Superior temporal gyrus (tissue), 1 donor: ENCODE measurements around the gene CIDEA.

Source experiments
- DNase-seq: peaks from one replicate; pipeline ENCODE4 v3.0.0-alpha.2; 2016; ENCODE audit errors: extremely low spot score

Gene CIDEA

DNA sequence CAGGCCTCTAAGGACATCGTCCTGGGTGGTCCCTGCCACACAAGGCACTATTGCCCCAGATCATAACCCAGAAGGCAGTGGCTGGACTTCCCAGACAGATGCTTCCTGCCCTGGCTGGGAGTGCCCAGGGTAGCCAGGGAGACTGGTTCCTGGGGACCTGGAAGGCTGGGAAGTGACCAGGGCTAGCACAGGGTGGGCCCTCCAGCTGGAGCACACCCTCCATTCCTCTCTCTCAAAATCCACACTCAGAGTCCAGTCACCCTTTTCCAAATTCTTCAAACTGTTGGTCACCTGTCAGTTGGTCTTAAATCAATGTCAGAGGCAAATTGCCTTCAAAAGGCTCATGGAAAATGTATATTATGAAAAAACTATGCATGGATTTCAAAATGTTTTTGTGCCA, 42.3 kb downstream of the CIDEA start:
- DNase-seq = no peak

DNA sequence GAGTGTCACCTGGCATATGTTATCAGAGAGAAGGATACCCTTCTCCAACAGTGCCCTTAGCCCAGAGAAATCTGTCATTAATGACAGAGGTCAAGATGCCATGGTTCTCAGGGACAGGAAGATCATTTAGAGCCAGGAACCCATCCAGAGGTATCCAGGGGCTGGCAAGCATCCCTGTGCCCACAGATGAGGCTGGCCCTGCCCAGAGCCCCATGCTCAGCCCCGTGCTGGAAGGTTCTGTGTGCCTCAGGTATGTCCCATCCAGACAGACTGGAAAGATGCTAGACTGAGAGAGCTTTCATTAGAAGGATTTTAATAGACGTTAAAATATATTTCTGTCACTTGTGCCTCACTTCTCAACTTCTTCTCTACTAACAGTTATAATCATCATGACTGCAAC, 45.7 kb downstream of the CIDEA start:
- no peak for DNase-seq

DNA sequence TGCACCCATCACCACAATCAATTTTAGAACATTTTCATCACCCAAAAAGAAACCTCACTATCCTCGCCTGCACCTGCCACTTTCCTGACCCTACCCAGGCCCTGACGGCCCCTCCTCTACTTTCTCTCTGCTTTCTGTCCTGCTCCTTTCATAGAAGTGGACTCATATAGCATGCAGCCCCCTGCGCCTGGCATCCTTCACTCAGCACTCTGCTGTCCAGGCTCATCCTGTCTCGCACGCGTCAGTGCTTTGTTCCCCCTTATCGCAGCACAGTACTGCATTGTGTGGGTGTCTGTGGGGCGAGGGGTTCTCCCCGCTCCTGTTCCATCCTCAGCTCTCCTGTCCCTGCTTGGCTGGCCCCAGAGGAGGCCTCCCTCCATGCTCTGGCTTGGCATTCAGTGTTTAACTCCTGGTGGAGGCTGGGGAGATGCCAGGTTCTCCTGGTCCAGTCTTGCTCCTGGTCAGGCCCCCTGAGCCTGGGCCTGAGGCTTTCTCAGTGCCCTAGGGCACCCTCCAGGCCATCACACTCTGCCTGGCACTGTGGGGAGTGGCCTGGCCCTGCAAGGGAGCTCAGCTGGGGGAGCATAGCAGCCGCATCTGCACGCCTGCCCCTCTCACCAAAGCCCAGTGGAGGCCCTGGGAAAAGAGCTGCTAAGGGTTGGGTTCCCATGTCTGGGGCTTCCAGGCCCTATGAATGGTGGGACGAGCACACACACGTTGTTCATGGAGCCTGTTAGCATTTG, 47.3 kb downstream of the CIDEA start:
- no peak for DNase-seq

DNA sequence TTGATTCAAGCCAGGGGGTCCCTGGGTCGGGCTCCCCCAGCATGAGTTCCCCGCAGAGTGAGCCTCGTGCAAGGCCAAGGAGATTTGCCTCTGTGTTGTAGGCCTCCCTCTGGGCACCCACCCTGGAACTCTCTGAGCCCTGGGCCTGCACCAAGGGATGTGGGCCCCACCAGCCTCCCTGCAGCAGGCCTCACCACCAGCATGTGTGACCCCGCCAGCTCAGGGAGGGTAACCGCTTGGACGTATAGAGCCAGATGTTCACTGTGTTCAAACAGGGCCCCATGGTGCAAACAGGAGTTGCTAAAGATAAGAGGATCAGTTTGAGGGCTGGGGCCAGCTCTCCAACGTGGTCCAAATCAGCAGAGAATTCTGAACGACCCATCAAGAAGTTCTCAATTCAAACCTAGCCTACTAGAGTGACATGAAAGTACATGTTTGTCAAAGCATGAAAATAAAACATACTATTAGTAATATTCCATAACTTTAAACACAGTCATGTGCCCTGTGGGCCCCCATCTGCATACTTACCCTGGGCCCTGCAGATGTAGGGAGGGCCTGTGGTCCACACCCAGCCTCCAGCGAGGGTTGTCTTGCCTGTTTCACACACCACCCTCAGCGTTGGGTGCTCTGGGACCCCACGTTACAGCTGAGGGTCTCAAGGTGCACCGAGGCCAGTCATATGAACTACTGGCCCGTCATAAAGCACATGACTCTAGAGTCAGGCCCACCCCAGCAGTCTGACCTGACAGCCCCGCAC, 48.4 kb downstream of the CIDEA start:
- no peak for DNase-seq

DNA sequence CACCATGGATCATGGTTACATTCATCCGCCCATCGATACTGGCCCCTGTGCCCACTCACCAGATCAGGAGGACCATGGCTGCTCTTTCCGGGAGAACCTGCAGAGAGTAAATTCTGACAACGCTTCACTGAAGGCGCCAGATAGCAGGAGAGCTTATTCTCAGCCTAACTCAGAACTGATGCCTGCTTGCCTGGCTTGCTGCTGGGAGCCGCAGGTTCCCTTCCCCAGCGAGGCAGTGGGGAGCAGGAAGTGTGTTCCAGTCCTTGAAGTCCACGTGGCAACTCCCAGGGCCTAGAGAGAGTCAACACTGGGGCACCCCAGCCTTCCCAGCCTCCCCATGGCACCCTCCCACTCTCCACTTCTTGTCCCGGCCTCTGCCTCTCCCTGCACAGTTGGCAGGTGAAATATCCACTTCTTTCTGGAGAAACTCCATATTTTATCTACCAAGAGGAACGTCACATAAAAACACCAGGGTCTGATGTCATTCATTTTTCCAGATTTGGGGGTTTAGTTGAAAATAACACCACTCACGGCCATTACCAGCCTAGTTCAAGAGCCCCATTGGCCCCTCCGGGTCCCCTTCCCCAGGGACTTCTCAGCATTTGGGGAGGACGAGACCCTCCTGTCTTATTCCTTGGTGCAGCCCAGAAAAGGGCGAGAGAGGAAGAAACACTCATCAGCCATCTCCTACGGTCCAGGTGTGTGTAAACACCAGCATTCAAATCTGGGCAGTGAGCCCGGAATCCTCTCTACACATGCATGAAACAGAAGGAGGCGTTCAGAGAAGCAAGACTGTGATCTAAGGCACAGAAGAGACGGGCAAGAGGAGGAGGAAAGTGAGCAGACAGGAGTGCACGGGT, 50.4 kb downstream of the CIDEA start:
- DNase-seq = peak; percentile 30

DNA sequence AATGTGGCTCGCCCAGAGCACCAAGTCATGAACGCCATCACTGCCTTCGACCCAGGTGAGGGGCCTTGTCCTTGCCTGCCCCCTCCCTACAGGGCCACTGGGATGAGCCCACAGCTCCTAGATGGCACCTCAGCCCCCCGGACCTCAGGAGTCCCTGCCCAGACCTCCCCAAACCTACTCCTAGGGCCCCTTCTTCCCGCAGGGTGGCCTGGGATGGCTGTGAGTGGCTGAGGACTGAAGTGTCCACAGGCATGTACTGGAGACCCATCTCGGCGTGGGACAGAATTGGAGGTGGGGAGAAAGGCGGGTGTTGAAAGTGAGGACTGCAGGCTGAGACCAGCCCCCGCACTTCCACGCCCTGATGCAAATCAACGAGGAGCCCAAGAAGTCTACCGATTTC, 51.0 kb downstream of the CIDEA start:
- no peak for DNase-seq

DNA sequence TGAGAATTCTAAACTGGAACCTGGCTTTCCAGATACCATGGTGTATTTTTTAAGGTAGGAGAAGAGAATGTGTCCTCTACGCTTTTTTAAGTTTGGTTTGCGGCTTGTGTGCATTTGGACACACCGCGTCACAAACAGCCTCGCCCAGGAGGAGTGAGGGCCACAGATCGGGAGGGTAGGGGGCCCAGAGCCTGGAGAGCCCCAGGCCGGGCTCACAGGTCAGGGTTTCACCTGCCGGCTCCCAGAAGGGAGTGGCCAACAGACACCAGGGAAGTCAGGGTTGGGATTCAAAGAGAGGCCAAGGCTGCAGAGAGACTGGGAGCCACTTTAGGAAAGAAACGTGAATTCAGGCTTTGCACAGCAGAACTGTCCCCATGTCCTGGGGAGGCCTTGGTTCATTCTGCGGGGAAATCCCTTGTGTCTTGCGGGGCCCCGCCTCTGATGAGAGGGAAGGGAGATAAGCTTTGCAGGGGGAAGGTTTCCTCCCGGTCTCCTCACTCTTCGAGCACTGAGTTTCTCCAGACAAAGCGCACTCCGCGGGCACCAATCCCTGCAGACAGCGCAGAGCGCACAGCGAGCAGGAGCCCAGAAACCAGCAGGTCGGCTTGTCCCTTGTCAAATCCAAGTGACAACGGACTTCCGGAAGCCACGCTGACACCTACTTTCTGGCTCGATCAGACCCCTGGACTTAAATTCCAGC, 51.9 kb downstream of the CIDEA start:
- no peak for DNase-seq

DNA sequence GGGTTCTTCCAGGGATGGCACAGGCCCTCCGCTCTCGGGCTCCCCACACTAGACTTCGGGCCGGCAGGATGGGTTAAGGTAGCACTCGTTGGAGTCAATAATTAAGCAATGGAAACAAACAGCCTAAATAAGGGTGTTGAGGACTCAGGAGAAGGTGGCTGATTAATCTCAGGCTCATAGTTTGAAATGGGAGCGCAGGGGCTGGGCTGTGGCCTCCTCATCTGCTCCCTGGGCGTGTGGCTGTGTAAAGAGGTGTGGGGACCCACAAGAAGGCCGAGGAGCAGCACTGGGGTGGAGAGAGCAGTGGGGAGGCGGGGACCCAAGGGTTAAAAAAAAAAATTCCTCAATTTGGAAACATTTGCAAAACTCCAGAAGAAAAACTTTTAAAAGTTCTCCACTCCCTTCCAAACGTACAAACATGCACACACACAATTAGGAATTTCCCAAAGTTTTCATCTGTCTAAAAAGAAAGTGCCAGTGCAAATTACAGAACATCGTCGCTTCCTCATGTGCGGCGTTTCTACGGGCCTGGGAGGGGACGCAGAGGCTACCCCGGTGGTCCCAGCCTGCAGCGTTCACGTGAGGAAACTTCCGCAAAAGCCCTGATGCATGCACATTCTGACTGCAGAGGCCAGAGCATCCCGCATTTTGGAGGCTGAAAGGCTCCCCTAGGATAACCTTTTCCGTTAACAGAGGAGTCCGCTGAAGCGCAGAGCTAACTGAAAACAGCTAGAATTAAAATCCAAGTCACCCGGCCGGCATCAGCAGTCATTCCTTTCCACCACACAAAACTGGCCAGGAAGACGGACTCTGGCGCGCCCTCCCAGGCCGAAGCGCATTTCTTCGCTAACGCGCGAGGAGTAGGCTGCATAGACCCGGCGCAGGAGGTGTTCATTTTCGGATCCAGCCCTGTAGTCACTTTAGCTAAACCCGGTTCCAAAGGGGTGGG, 52.9 kb downstream of the CIDEA start:
- no peak for DNase-seq

DNA sequence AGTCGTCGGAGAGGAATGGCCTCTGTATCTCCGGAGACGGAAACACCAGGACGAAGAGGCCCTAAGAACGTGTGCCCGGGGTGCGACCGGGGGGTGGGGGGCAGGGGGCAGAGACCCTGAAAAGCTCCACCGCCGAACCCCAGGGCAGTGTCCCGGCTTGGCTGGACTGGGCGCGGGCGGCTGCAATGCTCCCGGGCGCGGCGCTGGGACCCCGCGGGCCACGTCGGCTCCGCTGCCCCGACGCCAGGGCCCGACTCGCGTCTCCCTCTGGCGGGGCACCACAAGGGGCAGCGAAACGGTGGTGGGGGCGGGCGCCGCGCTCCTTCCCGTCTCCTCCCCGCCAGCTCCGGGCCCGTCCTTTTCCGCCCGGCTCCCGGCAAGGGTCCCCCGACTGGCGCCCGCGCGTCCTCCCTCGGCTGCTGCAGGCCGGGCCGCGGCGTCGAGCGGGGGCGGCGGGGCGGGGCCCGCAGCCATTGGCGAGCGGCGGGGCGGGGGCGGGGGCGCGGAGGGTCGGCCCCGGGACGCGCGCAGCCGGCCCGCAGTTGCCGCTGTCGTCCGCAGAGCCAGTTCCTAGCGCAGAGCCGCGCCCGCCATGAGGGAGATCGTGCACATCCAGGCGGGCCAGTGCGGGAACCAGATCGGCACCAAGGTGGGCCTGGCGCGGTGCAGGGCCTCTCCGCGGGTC, 53.7 kb downstream of the CIDEA start, which contains the start of gene TUBB6:
TSS of gene TUBB6 (plus strand) at position 541 of the 685 bp plus-strand sequence. CDS start at position 593, 52 bp downstream.
- no peak for DNase-seq

DNA sequence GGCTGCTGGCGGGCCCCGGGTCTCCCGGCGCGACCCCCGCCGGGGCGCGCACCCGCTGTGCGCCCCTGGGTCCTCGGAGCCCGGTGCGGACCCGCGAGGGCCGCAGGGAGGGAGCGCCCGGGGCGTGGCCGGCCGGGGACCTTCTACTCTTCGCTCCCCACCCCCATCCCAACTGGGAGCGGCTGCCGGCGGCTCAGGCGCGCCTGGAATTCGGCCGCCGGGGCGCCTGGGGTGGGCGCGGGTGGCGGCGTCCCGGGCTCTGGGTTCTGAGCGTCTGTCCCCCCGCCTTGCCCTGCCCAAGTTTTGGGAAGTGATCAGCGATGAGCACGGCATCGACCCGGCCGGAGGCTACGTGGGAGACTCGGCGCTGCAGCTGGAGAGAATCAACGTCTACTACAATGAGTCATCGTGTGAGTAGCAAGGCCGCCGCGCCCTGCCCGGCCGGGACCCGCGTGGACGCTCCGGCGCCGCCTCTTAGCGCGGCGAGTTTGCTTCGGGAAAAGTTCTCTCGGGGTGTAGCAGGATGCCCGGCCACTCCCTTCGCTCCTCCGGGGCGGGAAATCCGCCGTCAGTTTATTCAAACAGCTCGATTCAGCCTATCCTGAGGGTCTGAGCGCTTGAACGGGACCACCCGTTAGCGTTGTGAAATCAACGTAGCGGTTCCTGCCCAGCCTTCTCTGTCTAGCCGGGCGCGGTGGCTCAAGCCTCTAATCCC, 54.4 kb downstream of the CIDEA start:
- DNase-seq = no peak

DNA sequence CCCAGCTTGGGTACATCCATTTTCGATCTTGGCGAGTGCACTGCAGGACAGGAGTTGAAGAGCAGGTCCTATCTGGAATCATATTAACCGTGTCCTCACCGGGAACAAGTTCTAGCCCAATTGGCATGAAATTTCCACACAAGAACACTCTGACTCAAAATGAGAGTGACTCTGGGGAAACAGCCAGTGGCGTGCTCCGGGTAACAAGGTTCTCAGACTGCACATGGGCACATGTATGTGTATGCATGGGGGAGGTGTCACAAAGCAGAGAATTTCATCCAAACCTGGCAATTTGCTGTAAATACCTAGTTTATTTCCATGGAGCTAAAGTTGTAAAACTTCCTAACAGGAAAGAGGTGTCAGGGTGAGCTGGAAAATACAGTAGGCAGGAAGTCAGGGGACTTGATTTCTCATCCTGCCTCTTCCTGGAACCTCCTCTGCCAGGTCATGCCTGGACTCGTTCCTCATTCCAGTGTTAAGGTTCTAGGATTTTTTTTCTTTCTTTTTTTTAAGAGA, 55.6 kb downstream of the CIDEA start:
- DNase-seq = no peak

DNA sequence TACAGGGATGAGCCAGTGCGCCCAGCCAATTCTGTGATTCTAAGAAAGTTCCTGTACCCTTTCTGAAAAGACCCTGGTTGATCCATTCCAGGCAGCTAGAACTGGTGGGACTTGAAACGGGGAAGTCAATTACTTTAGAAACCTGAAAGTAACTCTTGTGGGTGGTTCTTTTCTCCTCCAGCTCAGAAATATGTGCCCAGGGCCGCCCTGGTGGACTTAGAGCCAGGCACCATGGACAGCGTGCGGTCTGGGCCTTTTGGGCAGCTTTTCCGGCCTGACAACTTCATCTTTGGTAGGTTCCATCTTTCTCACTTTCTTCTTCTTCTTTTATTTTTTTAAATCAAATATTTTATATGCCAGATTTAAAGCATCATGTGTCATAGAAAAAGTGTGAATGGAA, 56.6 kb downstream of the CIDEA start:
- DNase-seq = no peak

DNA sequence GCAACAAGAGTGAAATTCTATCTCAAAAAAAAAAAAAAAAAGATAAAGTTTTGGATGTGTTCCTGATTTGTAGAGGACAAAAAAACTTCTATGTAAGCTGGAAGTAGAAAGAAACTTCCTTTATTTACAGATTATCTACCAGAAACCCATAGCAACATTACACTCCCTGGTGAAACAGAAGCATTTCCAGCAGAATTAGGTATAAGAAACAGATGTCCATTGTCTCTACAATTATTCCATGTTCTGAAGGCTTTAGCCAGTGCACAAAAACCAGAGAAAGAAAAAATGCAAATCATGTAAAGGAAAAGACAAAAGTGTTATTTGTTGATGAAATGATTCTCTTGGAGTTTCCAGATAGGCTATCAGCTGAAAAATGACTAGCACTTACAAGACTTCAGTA, 58.8 kb downstream of the CIDEA start:
- DNase-seq = no peak

DNA sequence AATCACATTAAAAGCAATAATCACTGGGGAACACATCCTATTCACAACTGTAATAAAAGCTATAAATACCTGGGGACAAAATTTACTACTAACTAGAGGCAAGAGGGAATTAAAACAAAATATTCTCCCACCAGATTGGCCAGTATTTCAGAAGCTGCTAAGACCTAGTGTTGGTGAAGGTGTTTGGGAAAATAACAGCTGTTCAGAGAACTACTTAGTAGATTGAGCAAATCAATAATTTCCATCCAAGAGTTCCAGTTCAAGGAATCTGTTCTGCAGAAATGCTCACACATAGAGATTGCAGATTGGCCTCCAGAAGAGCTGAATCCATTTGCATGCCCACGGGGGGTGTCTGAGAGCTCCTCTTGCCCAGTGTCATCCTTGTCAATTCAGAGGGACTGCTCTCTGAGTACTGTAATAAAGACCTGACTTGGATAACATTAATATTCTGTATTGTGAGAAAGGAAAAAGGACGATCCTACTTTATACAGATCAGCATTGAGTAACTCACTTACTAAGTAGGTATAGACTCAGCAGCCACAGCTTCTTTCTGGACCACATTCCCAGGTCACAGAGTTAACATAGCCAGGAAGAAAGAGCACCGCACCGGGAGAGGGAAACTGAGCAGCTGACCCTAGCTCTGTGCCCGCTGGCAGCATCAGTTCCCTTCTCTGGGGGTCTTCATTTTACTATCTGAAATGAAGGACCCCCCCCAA, 59.5 kb downstream of the CIDEA start:
- DNase-seq = no peak

DNA sequence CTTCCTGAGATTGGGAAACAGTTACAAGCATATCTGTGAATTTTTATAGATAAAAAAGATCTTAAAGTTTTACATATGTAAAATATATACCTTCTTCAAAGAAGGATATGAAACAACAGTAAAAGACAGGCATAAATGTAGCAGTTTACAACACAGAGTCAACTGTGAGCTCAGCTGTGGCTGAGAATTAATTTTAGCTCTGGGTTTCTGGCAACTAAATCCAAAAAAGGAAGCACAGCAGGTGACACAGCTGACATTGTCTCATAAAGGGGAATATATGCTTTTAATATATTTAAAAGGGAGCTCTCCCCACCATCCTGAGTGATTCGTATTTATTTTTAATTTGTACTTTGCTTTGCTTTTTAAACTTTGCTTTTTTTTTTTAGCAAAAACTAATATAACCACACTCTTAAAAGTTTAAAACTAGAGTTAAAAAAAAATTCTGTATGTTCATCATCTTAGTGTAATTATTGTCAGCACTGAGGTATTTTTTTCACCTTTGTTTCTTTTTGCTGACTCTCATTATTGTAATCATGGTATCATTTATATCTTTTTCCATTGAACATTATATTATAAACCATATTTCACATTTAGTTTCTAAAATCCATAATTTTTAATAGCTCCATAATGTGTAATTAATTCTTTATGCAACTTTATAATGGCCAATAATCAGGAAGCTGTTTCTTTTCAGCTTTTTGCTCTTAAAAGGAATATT, 60.6 kb downstream of the CIDEA start:
- DNase-seq = no peak

DNA sequence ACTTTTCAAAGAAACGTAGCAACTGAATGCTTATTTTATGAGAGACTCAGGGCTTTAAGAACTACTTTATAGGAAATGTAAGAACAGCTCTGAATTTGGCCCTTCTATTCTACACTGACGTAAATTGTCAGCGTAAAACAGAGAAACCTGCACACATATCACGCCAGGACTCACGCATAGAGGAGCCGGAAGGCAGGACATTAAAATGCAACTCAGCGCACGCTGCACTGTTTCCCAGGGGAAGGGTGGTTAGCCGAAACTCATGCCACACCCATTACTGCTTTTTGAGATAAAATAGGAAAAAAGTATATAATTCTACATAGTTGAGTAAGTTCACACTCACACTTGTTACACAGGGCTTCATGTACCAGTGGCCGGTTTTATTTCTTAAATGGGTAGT, 61.3 kb downstream of the CIDEA start:
- DNase-seq = no peak

DNA sequence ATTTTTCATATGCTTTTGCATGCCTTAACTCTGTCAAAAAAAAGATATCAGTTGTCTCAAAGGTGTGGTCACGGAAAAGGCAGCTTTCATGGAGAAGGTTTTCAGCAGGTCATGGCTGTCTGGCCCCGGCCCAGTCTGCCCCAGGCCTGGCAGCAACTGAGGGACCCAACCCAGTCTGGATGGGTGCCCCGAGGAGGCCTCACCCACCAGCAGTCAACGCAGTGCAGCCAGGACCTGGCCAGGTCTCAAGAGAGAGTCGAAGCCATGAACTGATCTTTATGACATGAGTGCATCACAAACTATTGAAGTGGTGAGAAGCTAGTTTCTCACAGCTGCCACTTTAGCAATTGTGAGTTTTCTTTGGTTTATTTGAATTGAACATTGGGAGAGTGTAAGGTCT, 61.8 kb downstream of the CIDEA start:
- DNase-seq = no peak
